Esophagus squamous epithelium (tissue), 4 donors: ENCODE measurements around the gene SUPT4H1.

ENCODE experiments used
- CTCF ChIP-seq, 6 experiments: fragments of 450-650 bp in 4 of 6; fragments of 200-600 bp in 2 of 6; sonication (generic) in 2 of 6; IDR thresholded peaks; one replicate each; pipeline ENCODE4 v1.5.1; 2016 to 2019; ENCODE audit warnings: antibody characterized with exemption in 6 of 6, mild to moderate bottlenecking in 4 of 6, moderate library complexity in 4 of 6
- POLR2A ChIP-seq, 4 donors: fragments of 450-650 bp; IDR thresholded peaks; one replicate each; pipeline ENCODE4 v1.6.1; 2017; ENCODE audit warnings: antibody characterized with exemption in 4 of 4, mild to moderate bottlenecking in 4 of 4, moderate library complexity in 3 of 4

DNA sequence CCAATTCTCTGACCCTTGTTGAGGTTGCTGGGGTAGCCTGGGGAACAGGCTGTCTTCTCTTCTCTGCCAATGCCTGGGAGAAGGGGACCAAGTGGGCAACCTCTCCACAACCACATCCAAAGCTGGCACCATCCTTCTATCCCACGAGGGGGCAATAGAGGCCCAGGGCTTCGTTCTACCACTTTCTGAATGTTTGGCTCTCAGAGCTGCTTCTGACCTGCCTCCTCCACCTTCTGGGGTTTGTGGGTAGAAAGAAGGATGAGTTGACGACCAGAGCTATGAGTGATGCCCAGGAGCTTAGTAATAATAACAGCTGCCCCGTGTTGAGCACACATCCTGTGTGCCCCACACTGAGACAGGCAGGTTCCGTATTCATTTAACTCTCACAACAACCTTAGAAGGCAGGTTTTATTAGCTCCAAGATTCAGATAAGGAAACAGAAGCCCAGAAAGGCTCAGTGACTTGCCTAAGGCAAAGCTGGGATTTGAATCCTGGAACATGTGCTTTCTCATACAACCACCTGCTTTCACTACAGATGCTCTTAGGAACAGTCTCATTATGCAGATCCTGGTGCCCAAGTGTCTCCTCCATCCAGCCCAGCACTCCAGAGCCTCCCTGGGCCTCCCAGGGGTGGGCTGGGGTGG is 34.5 kb downstream of the SUPT4H1 start:
- peak; percentile 52 to 82 (median 72) for TF ChIP-seq CTCF (IDR thresholded peaks at IDR 0.05)
- no peak for TF ChIP-seq POLR2A (IDR thresholded peaks at IDR 0.05)
